B cell (primary cell): Measurements from ENCODE around the gene WEE2. TPM values are rescaled to one million over a fixed set of nuclear protein-coding genes. Genes with fewer than 3 reads are reported as not detected.

Experiments
- ATAC-seq: fragments of 200-7000 bp; cut with Tn5 transposase; one replicate; pipeline ENCODE4 v1.10.0; 2021; ENCODE audit warnings: low read depth, mild to moderate bottlenecking, moderate number of reproducible peaks, moderate library complexity
- CTCF ChIA-PET: fragments of 350-600 bp; sonication (Branson Sonifier 250); formaldehyde crosslinking; loops from one replicate; lab custom pipeline; 2021; ENCODE audit warnings: antibody characterized with exemption, inconsistent platforms; lab: Charles Lee
- POLR2A ChIA-PET: fragments of 350-600 bp; sonication (Branson Sonifier 250); formaldehyde crosslinking; loops from one replicate; lab custom pipeline; 2021; ENCODE audit warnings: antibody characterized with exemption; lab: Charles Lee
- DNase-seq: peaks from one replicate; pipeline ENCODE4 v3.0.0; 2013
- H2AFZ ChIP-seq: 2 replicates; pipeline ENCODE4 v1.6.1; 2012; ENCODE audit warnings: mild to moderate bottlenecking, low read depth, low read length; ENCODE audit not compliant: insufficient read depth, poor library complexity, severe bottlenecking
- H3K27ac ChIP-seq, 2 donors: 1 replicate in 1 of 2; 2 replicates in 1 of 2; pipeline ENCODE4 v1.5.1; 2012 to 2013; ENCODE audit warnings: low read length in 2 of 2, mild to moderate bottlenecking in 2 of 2, moderate library complexity in 1 of 2
- H3K27me3 ChIP-seq, 4 experiments: fragments of 200-600 bp in 1 of 4; sonication (generic) in 1 of 4; replicated peaks in 1 of 4; 1 replicate in 2 of 4; 2 replicates in 2 of 4; pipeline versions ENCODE4 v1.6.1 to v1.7.0; 2013 to 2016; ENCODE audit warnings: low read length in 3 of 4, mild to moderate bottlenecking in 2 of 4, mixed read lengths in 1 of 4, moderate library complexity in 1 of 4; ENCODE audit not compliant: insufficient read depth in 4 of 4, control insufficient read depth in 3 of 4; ENCODE audit errors: control extremely low read depth in 1 of 4
- H3K36me3 ChIP-seq, 2 experiments: replicated peaks in 1 of 2; 1 replicate in 1 of 2; 2 replicates in 1 of 2; pipeline versions ENCODE4 v1.6.1 to v1.7.1; 2013; ENCODE audit warnings: low read length in 1 of 2; ENCODE audit not compliant: insufficient read depth in 2 of 2, control insufficient read depth in 1 of 2; ENCODE audit errors: control extremely low read depth in 1 of 2, extremely low read depth in 1 of 2
- H3K4me1 ChIP-seq, 2 donors: fragments of 200-600 bp in 1 of 2; sonication (generic) in 1 of 2; 1 replicate in 1 of 2; 2 replicates in 1 of 2; pipeline versions ENCODE4 v1.5.1 to v1.6.1; 2013 to 2017; ENCODE audit warnings: low read length in 2 of 2; ENCODE audit not compliant: control insufficient read depth in 2 of 2, insufficient read depth in 2 of 2
- H3K4me2 ChIP-seq: replicated peaks from 2 replicates; pipeline ENCODE3; 2012; ENCODE audit warnings: mild to moderate bottlenecking, low read depth, low read length; ENCODE audit not compliant: poor library complexity, severe bottlenecking
- H3K4me3 ChIP-seq, 5 experiments: fragments of 200-600 bp in 1 of 5; sonication (generic) in 1 of 5; 1 replicate in 3 of 5; 2 replicates in 2 of 5; pipeline versions ENCODE4 v1.5.1 to v1.7.0; 2011 to 2016; ENCODE audit warnings: low read length in 4 of 5, mild to moderate bottlenecking in 4 of 5, low read depth in 2 of 5, control low read depth in 1 of 5, moderate library complexity in 1 of 5; ENCODE audit not compliant: insufficient read depth in 1 of 5; ENCODE audit errors: control extremely low read depth in 1 of 5, extremely low read depth in 1 of 5
- H3K79me2 ChIP-seq: fragments of 200-600 bp; sonication (generic); one replicate; pipeline ENCODE4 v1.6.0; 2016; ENCODE audit warnings: low read length; ENCODE audit not compliant: control insufficient read depth, insufficient read depth
- H3K9ac ChIP-seq: fragments of 200-600 bp; sonication (generic); 2 replicates; pipeline ENCODE4 v1.6.1; 2017; ENCODE audit warnings: mild to moderate bottlenecking, low read length, moderate library complexity
- H3K9me3 ChIP-seq, 3 donors: one replicate each; pipeline versions ENCODE4 v1.6.1 to v1.7.1; 2013; ENCODE audit warnings: low read length in 2 of 3; ENCODE audit not compliant: control insufficient read depth in 2 of 3, insufficient read depth in 1 of 3; ENCODE audit errors: control extremely low read depth in 1 of 3
- H4K20me1 ChIP-seq: 2 replicates; pipeline ENCODE4 v1.6.0; 2012; ENCODE audit warnings: mild to moderate bottlenecking, low read length; ENCODE audit not compliant: insufficient read depth, control insufficient read depth, poor library complexity, severe bottlenecking
- H3K27ac Mint-ChIP-seq: one replicate; pipeline ENCODE4 v1.8.0; 2021; ENCODE audit warnings: mixed read lengths
- H3K27me3 Mint-ChIP-seq: one replicate; pipeline ENCODE4 v1.8.0; 2021; ENCODE audit warnings: mixed read lengths
- H3K4me1 Mint-ChIP-seq: one replicate; pipeline ENCODE4 v1.8.0; 2021; ENCODE audit warnings: mixed read lengths
- H3K4me3 Mint-ChIP-seq: one replicate; pipeline ENCODE4 v1.8.0; 2021; ENCODE audit warnings: mixed read lengths
- H3K9me3 Mint-ChIP-seq: one replicate; pipeline ENCODE4 v1.8.0; 2022; ENCODE audit warnings: mixed read lengths; ENCODE audit not compliant: insufficient read depth
- EZH2 ChIP-seq: IDR thresholded peaks from 2 replicates; pipeline ENCODE4 v1.6.1; 2012; ENCODE audit warnings: borderline replicate concordance, low read depth, mild to moderate bottlenecking, moderate library complexity, low read length; ENCODE audit not compliant: insufficient read depth, poor library complexity, severe bottlenecking
- WGBS: methylation state at CpG from one replicate; pipeline ENCODE4 v1.1.5; 2013; ENCODE audit warnings: missing lambda C conversion rate; ENCODE audit not compliant: insufficient coverage; 5-methylcytosine and 5-hydroxymethylcytosine counted together
- intact Hi-C: fragments of 100-400 bp; cut with micrococcal nuclease; formaldehyde crosslinking; loops from one replicate; pipeline ENCODE4 v1.10.0; 2022
- polyA plus RNA-seq: library from polyadenylated mRNA; depleted of rRNA; stranded (reverse); fragments of >200 nt; gene quantifications from 2 replicates; pipeline ENCODE4 v1.2.3, GENCODE V29; 2012
- total RNA-seq, 2 donors: library from RNA; stranded (reverse); fragments of 120-200 nt in 1 of 2; gene quantifications; 1 replicate in 1 of 2; 2 replicates in 1 of 2; pipeline versions ENCODE4 v1.2.3 to v1.2.4, GENCODE V29; 2013 to 2022
- TF ChIP-seq, protein P1 (sequence below): fragments of 200-600 bp; IDR thresholded peaks from one replicate; pipeline ENCODE4 v1.8.0; 2022; ENCODE audit warnings: antibody characterized with exemption, mild to moderate bottlenecking

The WEE2 gene
- total and polyA plus RNA-seq, 2 donors (not counting 1 experiment from before 2014, with no cell fraction given): not detected

DNA sequence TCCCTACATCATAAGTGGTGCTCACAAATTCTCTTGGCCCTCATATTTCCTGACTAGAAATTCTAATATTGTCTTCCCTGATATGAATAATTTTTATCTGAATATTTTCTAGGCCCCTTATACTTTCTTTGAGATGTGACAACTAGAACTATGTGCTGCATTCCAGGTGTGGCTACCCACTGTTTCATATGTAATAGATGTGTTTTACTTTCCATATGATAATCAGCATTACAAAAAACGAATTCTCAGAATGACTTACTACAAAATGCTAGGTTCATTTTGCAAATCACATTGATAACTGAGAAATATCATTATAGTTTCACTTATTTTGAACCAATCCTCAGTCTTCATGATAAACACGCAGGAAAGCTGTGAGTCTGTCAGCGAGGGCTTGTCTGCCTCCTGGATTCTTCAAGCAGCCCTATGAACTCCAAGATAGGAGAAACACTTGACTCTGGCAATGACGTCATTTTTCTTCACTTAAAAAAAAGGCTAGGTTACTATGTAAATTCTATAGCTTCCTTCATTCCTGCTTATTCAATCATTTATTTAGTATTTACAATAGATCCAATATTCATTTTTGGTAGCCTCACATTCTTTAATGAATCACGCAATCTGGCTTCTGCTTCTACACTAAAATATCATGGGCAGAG, 4.6 kb downstream of the WEE2 start:
- Mint-ChIP-seq H3K9me3 (no peaks in the 10 kb centered on the region), H3K4me1 (no peaks in the 10 kb centered on the region), H3K27me3 (no peaks in the 10 kb centered on the region), H3K4me3 (no peak overlapping the region), H3K27ac (no peak overlapping the region)
- DNase-seq (no peak), ATAC-seq (no peak)
- Histone ChIP-seq H3K4me2 (no peak overlapping the region), H2AFZ (no peak overlapping the region), H3K4me1 (no peaks in the 10 kb centered on the region), H3K9me3 (no peaks in the 10 kb centered on the region), H4K20me1 (no peaks in the 10 kb centered on the region), H3K4me3 (no peak overlapping the region), H3K27ac (no peak overlapping the region), H3K9ac (no peak overlapping the region), H3K36me3 (no peaks in the 10 kb centered on the region), H3K79me2 (no peaks in the 10 kb centered on the region), H3K27me3 (no peaks in the 10 kb centered on the region)
- intact Hi-C loops: no loop called here
- 100% methylated on average over 1 of the region's 5 CpGs for WGBS
- ChIA-PET POLR2A (no interaction called here), CTCF (interaction anchor here (1.0 to 1.8 kb wide), 2 partner anchors 11 to 14 kb away, joined by 3 to 5 read pairs; partner anchors contain the start of gene DENND11)
- TF ChIP-seq, protein P1, sequence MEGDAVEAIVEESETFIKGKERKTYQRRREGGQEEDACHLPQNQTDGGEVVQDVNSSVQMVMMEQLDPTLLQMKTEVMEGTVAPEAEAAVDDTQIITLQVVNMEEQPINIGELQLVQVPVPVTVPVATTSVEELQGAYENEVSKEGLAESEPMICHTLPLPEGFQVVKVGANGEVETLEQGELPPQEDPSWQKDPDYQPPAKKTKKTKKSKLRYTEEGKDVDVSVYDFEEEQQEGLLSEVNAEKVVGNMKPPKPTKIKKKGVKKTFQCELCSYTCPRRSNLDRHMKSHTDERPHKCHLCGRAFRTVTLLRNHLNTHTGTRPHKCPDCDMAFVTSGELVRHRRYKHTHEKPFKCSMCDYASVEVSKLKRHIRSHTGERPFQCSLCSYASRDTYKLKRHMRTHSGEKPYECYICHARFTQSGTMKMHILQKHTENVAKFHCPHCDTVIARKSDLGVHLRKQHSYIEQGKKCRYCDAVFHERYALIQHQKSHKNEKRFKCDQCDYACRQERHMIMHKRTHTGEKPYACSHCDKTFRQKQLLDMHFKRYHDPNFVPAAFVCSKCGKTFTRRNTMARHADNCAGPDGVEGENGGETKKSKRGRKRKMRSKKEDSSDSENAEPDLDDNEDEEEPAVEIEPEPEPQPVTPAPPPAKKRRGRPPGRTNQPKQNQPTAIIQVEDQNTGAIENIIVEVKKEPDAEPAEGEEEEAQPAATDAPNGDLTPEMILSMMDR: no peak
- TF ChIP-seq EZH2: no peak

DNA sequence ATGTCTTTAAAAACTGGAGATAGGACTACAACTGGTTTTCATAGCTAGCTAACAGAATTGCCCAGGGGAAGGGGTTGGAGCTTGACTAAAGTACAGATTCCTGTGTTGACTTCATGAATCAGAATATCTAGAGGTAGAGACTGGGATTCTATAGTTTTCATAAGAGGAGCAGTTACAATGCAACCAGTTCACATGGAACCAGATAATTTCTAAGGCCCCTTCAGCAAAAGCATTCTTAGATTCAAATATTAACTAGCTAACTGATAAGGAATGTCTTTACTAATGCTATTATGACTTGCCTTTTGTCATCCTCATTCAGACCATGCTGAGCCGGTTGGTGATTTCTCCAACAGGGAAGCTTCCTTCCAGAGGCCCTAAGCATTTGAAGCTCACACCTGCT, 5.7 kb downstream of the WEE2 start:
- H3K27ac Mint-ChIP-seq: no peak overlapping the region
- DNase-seq: no peak
- no peaks in the 10 kb centered on the region for H3K9me3 Mint-ChIP-seq
- Histone ChIP-seq H3K9me3 (no peaks in the 10 kb centered on the region), H3K4me1 (no peaks in the 10 kb centered on the region), H2AFZ (no peak overlapping the region), H3K9ac (no peak overlapping the region), H3K79me2 (no peaks in the 10 kb centered on the region), H3K27me3 (no peaks in the 10 kb centered on the region), H3K4me3 (no peak overlapping the region), H4K20me1 (no peaks in the 10 kb centered on the region), H3K4me2 (no peak overlapping the region), H3K27ac (no peak overlapping the region), H3K36me3 (no peaks in the 10 kb centered on the region)
- intact Hi-C loops: no loop called here
- H3K4me1 Mint-ChIP-seq: no peaks in the 10 kb centered on the region
- ChIA-PET CTCF (interaction anchor here (1.0 to 1.8 kb wide), 4 partner anchors 12 to 64 kb away, joined by 3 to 7 read pairs (median 5); partner anchors contain the start of genes DENND11 and SSBP1), POLR2A (no interaction called here)
- no peaks in the 10 kb centered on the region for H3K27me3 Mint-ChIP-seq
- H3K4me3 Mint-ChIP-seq: no peak overlapping the region
- ATAC-seq: no peak
- 100% methylated on average over 1 of the region's 1 CpG for WGBS
- TF ChIP-seq EZH2: no peak
- TF ChIP-seq, protein P1: no peak
